ENCODE results near the gene PDHB. TPM values are rescaled to one million over a fixed set of nuclear protein-coding genes. Genes with fewer than 3 reads are reported as not detected.

PDHB gene
- polyA plus RNA-seq, 3 donors, result 30.5 to 125 (median 112) TPM

GRCh38 chr3:58411851-58412830 lies 21.5 kb downstream of the PDHB start:
- DNase-seq, result no peak
- Mint-ChIP-seq H3K9me3 (no peaks in the 10 kb centered on the region), H3K27me3 (ENCODE audit: low read depth in 3 of 3) (no peaks in the 10 kb centered on the region), H3K36me3 (peaks cover 79 to 88% of the 10 kb centered on the region in 2 donors), H3K4me1 (no peaks in the 10 kb centered on the region), H3K27ac (peak overlapping the region in 3 of 7 donors; percentile 15 to 42 (median 25)), H3K4me3 (no peak overlapping the region)
- Histone ChIP-seq H3K4me1 (ENCODE audit: control insufficient read depth in 1 of 2, insufficient read depth in 2 of 2, low read length in 2 of 2) (no peaks in the 10 kb centered on the region), H4K20me1 (ENCODE audit: insufficient read depth, low read length) (no peaks in the 10 kb centered on the region), H3K9me3 (replicated peaks in 1 of 2; ENCODE audit: control insufficient read depth in 1 of 2, insufficient read depth in 1 of 2, low read length in 2 of 2) (no peaks in the 10 kb centered on the region), H3K9ac (ENCODE audit: insufficient read depth, low read length, poor library complexity, severe bottlenecking) (no peak overlapping the region), H3K27me3 (ENCODE audit: control insufficient read depth in 2 of 2, insufficient read depth in 2 of 2, low read length in 2 of 2) (no peaks in the 10 kb centered on the region), H3K79me2 (ENCODE audit: insufficient read depth, low read length) (no peaks in the 10 kb centered on the region), H2AFZ (ENCODE audit: insufficient read depth, low read depth, low read length, poor library complexity, severe bottlenecking) (no peak overlapping the region), H3K4me2 (replicated peaks; ENCODE audit: extremely low read depth, low read length, poor library complexity, severe bottlenecking) (no peak overlapping the region), H3K4me3 (replicated peaks in 1 of 3; ENCODE audit: low read depth in 2 of 3, low read length in 3 of 3) (no peak overlapping the region), H3K27ac (ENCODE audit: low read depth in 1 of 2, low read length in 2 of 2) (peak overlapping the region in 1 of 2 donors; percentile 40), H3K36me3 (replicated peaks in 1 of 2; ENCODE audit: control insufficient read depth in 1 of 2, insufficient read depth in 2 of 2, low read length in 2 of 2) (peaks cover 75 to 94% of the 10 kb centered on the region in 2 donors)
- intact Hi-C loops (cut with micrococcal nuclease), result loop anchor here (5.0 kb wide), 2 partner anchors 90 to 225 kb away; no protein-coding TSS in a partner anchor
- TF ChIP-seq CTCF (IDR thresholded peaks at IDR 0.05), result no peak
- WGBS (ENCODE audit: insufficient coverage), result 93% methylated on average over 4 of the region's 8 CpGs

- intact Hi-C loops (cut with micrococcal nuclease), result loop anchor here (5.0 kb wide), 2 partner anchors 89 to 224 kb away; no protein-coding TSS in a partner anchor
- Histone ChIP-seq H3K36me3 (replicated peaks in 1 of 2; ENCODE audit: control insufficient read depth in 1 of 2, insufficient read depth in 2 of 2, low read length in 2 of 2) (peaks cover 74 to 93% of the 10 kb centered on the region in 2 donors), H3K4me2 (replicated peaks; ENCODE audit: extremely low read depth, low read length, poor library complexity, severe bottlenecking) (no peak overlapping the region), H3K9ac (ENCODE audit: insufficient read depth, low read length, poor library complexity, severe bottlenecking) (no peak overlapping the region), H2AFZ (ENCODE audit: insufficient read depth, low read depth, low read length, poor library complexity, severe bottlenecking) (no peak overlapping the region), H3K9me3 (replicated peaks in 1 of 2; ENCODE audit: control insufficient read depth in 1 of 2, insufficient read depth in 1 of 2, low read length in 2 of 2) (no peaks in the 10 kb centered on the region), H3K79me2 (ENCODE audit: insufficient read depth, low read length) (no peaks in the 10 kb centered on the region), H3K4me1 (ENCODE audit: control insufficient read depth in 1 of 2, insufficient read depth in 2 of 2, low read length in 2 of 2) (no peaks in the 10 kb centered on the region), H4K20me1 (ENCODE audit: insufficient read depth, low read length) (no peaks in the 10 kb centered on the region), H3K27me3 (ENCODE audit: control insufficient read depth in 2 of 2, insufficient read depth in 2 of 2, low read length in 2 of 2) (no peaks in the 10 kb centered on the region), H3K4me3 (replicated peaks in 1 of 3; ENCODE audit: low read depth in 2 of 3, low read length in 3 of 3) (no peak overlapping the region), H3K27ac (ENCODE audit: low read depth in 1 of 2, low read length in 2 of 2) (no peak overlapping the region)
- Mint-ChIP-seq H3K4me3 (no peak overlapping the region), H3K27ac (peak overlapping the region in 1 of 7 donors; percentile 0), H3K4me1 (no peaks in the 10 kb centered on the region), H3K27me3 (ENCODE audit: low read depth in 3 of 3) (no peaks in the 10 kb centered on the region), H3K9me3 (no peaks in the 10 kb centered on the region), H3K36me3 (peaks cover 82 to 83% of the 10 kb centered on the region in 2 donors)
- WGBS (ENCODE audit: insufficient coverage), result 100% methylated on average over 3 of the region's 3 CpGs
- no peak for DNase-seq
- TF ChIP-seq CTCF (IDR thresholded peaks at IDR 0.05), result no peak
Observed at GRCh38 chr3:58411036-58411435, 22.6 kb downstream of the PDHB start.
